Esophagus squamous epithelium (tissue), 5 donors: ENCODE measurements around the gene CRB2. TPM values are rescaled to one million over a fixed set of nuclear protein-coding genes. Genes with fewer than 3 reads are reported as not detected.

Source experiments
- DNase-seq: peaks from one replicate; lab custom pipeline; 2025; lab: John Stamatoyannopoulos, UW
- H3K27ac ChIP-seq, 4 donors: fragments of 200-600 bp; sonication (generic); one replicate each; pipeline ENCODE4 v1.5.1; 2016 to 2019; ENCODE audit warnings: mild to moderate bottlenecking in 1 of 4
- H3K27me3 ChIP-seq, 4 donors: fragments of 200-600 bp; sonication (generic); 1 replicate in 3 of 4; 2 replicates in 1 of 4; pipeline versions ENCODE4 v1.5.1 to v1.6.0; 2017 to 2021; ENCODE audit warnings: antibody characterized with exemption in 1 of 4
- H3K36me3 ChIP-seq, 3 donors: fragments of 200-600 bp; sonication (generic); one replicate each; pipeline ENCODE4 v1.5.1; 2016 to 2019
- H3K4me1 ChIP-seq, 3 donors: fragments of 200-600 bp; sonication (generic); one replicate each; pipeline ENCODE4 v1.5.1; 2017 to 2019
- H3K4me3 ChIP-seq, 4 donors: fragments of 200-600 bp; sonication (generic); 1 replicate in 3 of 4; 2 replicates in 1 of 4; pipeline ENCODE4 v1.5.1; 2016 to 2019; ENCODE audit warnings: mild to moderate bottlenecking in 2 of 4, moderate library complexity in 1 of 4
- H3K9me3 ChIP-seq, 3 donors: fragments of 200-600 bp; sonication (generic); one replicate each; pipeline ENCODE4 v1.5.1; 2016 to 2019
- POLR2A ChIP-seq, 4 donors: fragments of 450-650 bp; IDR thresholded peaks; one replicate each; pipeline ENCODE4 v1.6.1; 2017; ENCODE audit warnings: antibody characterized with exemption in 4 of 4, mild to moderate bottlenecking in 4 of 4, moderate library complexity in 3 of 4
- WGBS, 2 donors: methylation state at CpG; one replicate each; pipeline ENCODE4 v1.1.5; 2018; 5-methylcytosine and 5-hydroxymethylcytosine counted together
- intact Hi-C: fragments of 100-400 bp; cut with DNase I; formaldehyde crosslinking; loops from one replicate; pipeline ENCODE4 v1.15.0; 2022
- total RNA-seq, 4 donors: library from RNA; depleted of rRNA; stranded (reverse); fragments of >200 nt; gene quantifications; one replicate each; pipeline ENCODE4 v1.1.0, GENCODE V29; 2016
- TF ChIP-seq, protein P1 (sequence below), 6 experiments: fragments of 450-650 bp in 4 of 6; fragments of 200-600 bp in 2 of 6; sonication (generic) in 2 of 6; IDR thresholded peaks; one replicate each; pipeline ENCODE4 v1.5.1; 2016 to 2019; ENCODE audit warnings: antibody characterized with exemption in 6 of 6, mild to moderate bottlenecking in 4 of 6, moderate library complexity in 4 of 6
- donor health status: DM: yes; HTN: yes; CAD: no.

Gene CRB2
- total RNA-seq, 4 donors from 2014 or later: not detected

- H3K9me3 ChIP-seq: no peaks in the 10 kb centered on the region
- WGBS, 2 donors: 58 to 73% methylated on average over 7 to 11 of the region's 11 CpGs
- H3K36me3 ChIP-seq: no peaks in the 10 kb centered on the region
- H3K4me3 ChIP-seq: no peak overlapping the region
- TF ChIP-seq, protein P1, sequence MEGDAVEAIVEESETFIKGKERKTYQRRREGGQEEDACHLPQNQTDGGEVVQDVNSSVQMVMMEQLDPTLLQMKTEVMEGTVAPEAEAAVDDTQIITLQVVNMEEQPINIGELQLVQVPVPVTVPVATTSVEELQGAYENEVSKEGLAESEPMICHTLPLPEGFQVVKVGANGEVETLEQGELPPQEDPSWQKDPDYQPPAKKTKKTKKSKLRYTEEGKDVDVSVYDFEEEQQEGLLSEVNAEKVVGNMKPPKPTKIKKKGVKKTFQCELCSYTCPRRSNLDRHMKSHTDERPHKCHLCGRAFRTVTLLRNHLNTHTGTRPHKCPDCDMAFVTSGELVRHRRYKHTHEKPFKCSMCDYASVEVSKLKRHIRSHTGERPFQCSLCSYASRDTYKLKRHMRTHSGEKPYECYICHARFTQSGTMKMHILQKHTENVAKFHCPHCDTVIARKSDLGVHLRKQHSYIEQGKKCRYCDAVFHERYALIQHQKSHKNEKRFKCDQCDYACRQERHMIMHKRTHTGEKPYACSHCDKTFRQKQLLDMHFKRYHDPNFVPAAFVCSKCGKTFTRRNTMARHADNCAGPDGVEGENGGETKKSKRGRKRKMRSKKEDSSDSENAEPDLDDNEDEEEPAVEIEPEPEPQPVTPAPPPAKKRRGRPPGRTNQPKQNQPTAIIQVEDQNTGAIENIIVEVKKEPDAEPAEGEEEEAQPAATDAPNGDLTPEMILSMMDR (IDR thresholded peaks at IDR 0.05): no peak
- no peak for TF ChIP-seq POLR2A (IDR thresholded peaks at IDR 0.05)
- peaks cover 0 to 37% (median 0%) of the 10 kb centered on the region in 4 donors for H3K27me3 ChIP-seq
- peaks cover 0 to 18% (median 0%) of the 10 kb centered on the region in 3 donors for H3K4me1 ChIP-seq
- intact Hi-C loops: no loop called here
- no peak for DNase-seq
- H3K27ac ChIP-seq: no peak overlapping the region
Observed at GRCh38 chr9:123364241-123364824, 8.3 kb downstream of the CRB2 start.

DNA sequence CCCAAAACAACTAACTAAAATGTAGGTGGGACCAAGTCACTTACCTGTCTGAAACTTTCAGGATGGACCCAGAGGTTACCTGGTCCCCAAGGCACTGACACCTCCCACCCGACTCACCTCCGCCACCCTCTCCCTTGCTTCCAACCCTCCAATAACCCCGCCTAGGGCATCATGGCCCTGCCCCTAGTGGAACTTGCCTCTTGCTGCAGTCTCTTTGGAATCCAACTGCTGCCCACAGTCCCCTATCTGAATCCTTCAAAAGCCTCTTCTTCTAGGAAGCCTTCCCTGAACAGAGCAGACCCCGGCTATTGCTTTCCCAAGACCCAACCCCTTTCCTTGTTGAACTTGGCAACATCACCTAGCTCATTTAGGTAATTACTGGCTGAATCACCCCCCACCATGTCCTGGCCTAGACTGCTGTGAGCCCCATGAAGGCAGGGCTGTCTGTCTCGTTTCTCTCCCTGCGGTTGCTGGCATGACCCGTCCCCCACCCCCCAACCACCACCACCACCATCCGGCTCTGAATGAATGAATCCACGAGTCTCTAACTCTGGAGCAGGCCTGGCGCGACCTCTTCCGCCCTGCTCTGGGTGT is 9.4 kb downstream of the CRB2 start:
- Histone ChIP-seq H3K4me3 (no peak overlapping the region), H3K9me3 (no peaks in the 10 kb centered on the region), H3K4me1 (peaks cover 0 to 8% (median 0%) of the 10 kb centered on the region in 3 donors), H3K36me3 (no peaks in the 10 kb centered on the region), H3K27ac (no peak overlapping the region), H3K27me3 (peaks cover 0 to 48% (median 0%) of the 10 kb centered on the region in 4 donors)
- intact Hi-C loops: no loop called here
- 77 to 81% methylated on average over 9 to 12 of the region's 12 CpGs for WGBS, 2 donors
- TF ChIP-seq POLR2A (IDR thresholded peaks at IDR 0.05): no peak
- DNase-seq: no peak

DNA sequence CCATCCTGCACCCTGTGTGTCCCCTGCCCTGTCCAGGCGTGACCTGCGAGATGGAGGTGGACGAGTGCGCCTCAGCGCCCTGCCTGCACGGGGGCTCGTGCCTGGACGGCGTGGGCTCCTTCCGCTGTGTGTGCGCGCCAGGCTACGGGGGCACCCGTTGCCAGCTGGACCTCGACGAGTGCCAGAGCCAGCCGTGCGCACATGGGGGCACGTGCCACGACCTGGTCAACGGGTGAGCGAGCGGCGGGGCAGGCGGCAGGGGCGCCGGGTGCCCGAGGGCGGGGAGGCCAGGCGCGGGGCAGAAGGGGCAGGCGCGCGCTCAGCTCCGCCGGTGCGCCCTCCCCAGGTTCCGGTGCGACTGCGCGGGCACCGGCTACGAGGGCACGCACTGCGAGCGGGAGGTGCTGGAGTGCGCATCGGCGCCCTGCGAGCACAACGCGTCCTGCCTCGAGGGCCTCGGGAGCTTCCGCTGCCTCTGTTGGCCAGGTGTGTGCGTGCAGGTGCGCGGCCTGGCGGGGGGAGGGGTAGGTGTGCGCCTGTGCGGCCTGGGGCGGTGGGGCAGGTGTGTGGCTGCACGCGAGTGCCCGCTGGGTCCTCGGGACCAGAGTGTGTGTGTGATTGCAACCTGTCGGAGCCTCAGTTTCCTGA is 10.0 kb downstream of the CRB2 start:
- intact Hi-C loops: no loop called here
- Histone ChIP-seq H3K4me1 (peaks cover 0 to 2% (median 0%) of the 10 kb centered on the region in 3 donors), H3K27me3 (peaks cover 0 to 54% (median 0%) of the 10 kb centered on the region in 4 donors), H3K27ac (no peak overlapping the region), H3K4me3 (no peak overlapping the region), H3K9me3 (no peaks in the 10 kb centered on the region), H3K36me3 (no peaks in the 10 kb centered on the region)
- 61% methylated on average over 18 to 20 of the region's 67 CpGs for WGBS, 2 donors
- DNase-seq: no peak
- TF ChIP-seq, protein P1 (IDR thresholded peaks at IDR 0.05): no peak
- no peak for TF ChIP-seq POLR2A (IDR thresholded peaks at IDR 0.05)

- Histone ChIP-seq H3K4me1 (peaks cover 0 to 4% (median 3%) of the 10 kb centered on the region in 3 donors), H3K4me3 (no peak overlapping the region), H3K27me3 (peaks cover 0 to 74% (median 4%) of the 10 kb centered on the region in 4 donors), H3K36me3 (no peaks in the 10 kb centered on the region), H3K9me3 (no peaks in the 10 kb centered on the region), H3K27ac (no peak overlapping the region)
- 67 to 68% methylated on average over 6 to 10 of the region's 10 CpGs for WGBS, 2 donors
- TF ChIP-seq, protein P1 (IDR thresholded peaks at IDR 0.05): no peak
- no peak for TF ChIP-seq POLR2A (IDR thresholded peaks at IDR 0.05)
- intact Hi-C loops: no loop called here
- DNase-seq: no peak
Observed at GRCh38 chr9:123368023-123368422, 12.0 kb downstream of the CRB2 start.

- no peak overlapping the region for H3K4me3 ChIP-seq
- TF ChIP-seq, protein P1 (IDR thresholded peaks at IDR 0.05): no peak
- TF ChIP-seq POLR2A (IDR thresholded peaks at IDR 0.05): no peak
- DNase-seq: no peak
- no peaks in the 10 kb centered on the region for H3K9me3 ChIP-seq
- no peaks in the 10 kb centered on the region for H3K36me3 ChIP-seq
- no peak overlapping the region for H3K27ac ChIP-seq
- 67% methylated on average over 1 of the region's 6 CpGs; no CpG with 5 or more reads in 1 of the 2 donors for WGBS, 2 donors
- intact Hi-C loops: no loop called here
- peaks cover under 1 to 80% (median 7%) of the 10 kb centered on the region in 4 donors for H3K27me3 ChIP-seq
- peaks cover 0 to 10% (median 10%) of the 10 kb centered on the region in 3 donors for H3K4me1 ChIP-seq
Observed at GRCh38 chr9:123368536-123369153, 12.6 kb downstream of the CRB2 start.
